Muscle layer of colon (tissue), 2 donors: ENCODE data around the gene TMEM178A.

ENCODE experiments used
- H3K27ac ChIP-seq: one replicate; pipeline ENCODE4 v1.7.0; 2013; ENCODE audit warnings: low read depth, mild to moderate bottlenecking, low read length, moderate library complexity
- H3K27me3 ChIP-seq, 2 donors: one replicate each; pipeline ENCODE4 v1.7.0; 2013; ENCODE audit warnings: low read length in 2 of 2, mild to moderate bottlenecking in 2 of 2; ENCODE audit not compliant: insufficient read depth in 2 of 2, control insufficient read depth in 1 of 2
- H3K36me3 ChIP-seq: one replicate; pipeline ENCODE4 v1.7.0; 2013; ENCODE audit warnings: mild to moderate bottlenecking, low read length; ENCODE audit not compliant: insufficient read depth
- H3K4me1 ChIP-seq: one replicate; pipeline ENCODE4 v1.7.0; 2013; ENCODE audit warnings: mild to moderate bottlenecking, low read length; ENCODE audit not compliant: insufficient read depth
- H3K4me3 ChIP-seq, 2 donors: one replicate each; pipeline ENCODE4 v1.7.0; 2013; ENCODE audit warnings: low read length in 2 of 2, low read depth in 1 of 2, mild to moderate bottlenecking in 1 of 2, moderate library complexity in 1 of 2
- H3K9ac ChIP-seq: one replicate; pipeline ENCODE4 v1.7.0; 2013; ENCODE audit warnings: low read length
- H3K9me3 ChIP-seq: one replicate; pipeline ENCODE4 v1.7.0; 2013; ENCODE audit warnings: mild to moderate bottlenecking, low read length
- donor health status: abdominal sarcoma.
- donor health status: Adenocarcinoma of cecum.

The TMEM178A gene

DNA sequence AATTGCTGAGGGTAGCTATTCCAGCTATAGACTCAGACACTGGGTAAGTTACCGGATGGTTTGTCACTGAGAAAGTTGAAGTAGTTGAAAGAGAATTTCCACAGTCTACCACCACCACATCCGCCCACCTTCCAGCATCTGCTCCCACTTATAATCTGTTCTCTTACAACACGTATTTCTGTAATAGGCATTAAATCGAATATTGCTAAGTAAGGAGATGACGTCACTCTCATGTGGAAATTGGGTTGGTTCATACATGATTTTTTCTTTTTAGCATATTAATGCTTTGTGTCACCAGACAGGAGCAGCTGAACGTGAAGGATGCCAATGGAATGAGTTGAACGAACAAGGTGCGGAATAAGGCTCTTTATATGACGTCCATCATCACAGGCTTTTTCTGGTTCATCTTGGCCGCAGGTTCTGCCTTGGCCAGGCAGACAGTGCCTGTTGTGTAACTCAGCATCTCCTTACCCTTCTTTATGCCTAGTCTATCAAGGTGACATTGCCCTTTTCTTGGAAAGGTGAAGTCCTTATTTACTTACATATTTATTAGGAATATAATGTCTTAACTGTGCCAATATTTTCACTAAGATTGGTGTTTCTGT is 67.5 kb downstream of the TMEM178A start:
- Histone ChIP-seq H3K4me3 (no peak overlapping the region), H3K36me3 (peaks cover 33% of the 10 kb centered on the region), H3K27ac (no peak overlapping the region), H3K27me3 (no peaks in the 10 kb centered on the region), H3K9me3 (no peaks in the 10 kb centered on the region), H3K4me1 (no peaks in the 10 kb centered on the region), H3K9ac (no peak overlapping the region)

DNA sequence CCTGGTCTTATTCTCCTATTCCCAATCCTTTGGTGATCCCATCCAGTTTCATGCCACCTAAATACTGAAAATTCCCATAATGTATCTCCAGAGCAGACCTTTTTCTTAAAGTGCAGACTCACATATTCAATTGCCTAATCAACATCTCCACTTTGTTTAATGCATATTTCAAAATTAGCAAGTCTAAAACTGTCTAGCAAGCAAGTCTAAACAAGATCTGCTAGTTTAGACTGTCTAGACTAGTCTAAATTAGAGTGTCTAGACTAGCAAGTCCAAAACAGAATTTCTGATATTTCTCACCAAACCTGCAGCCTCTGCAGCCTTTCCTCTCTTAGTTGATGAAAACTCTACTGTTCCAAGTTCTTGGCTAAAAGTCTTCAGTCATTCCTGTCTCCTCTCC is 68.7 kb downstream of the TMEM178A start:
- Histone ChIP-seq H3K27me3 (no peaks in the 10 kb centered on the region), H3K36me3 (peaks cover 41% of the 10 kb centered on the region), H3K27ac (no peak overlapping the region), H3K9ac (no peak overlapping the region), H3K4me1 (no peaks in the 10 kb centered on the region), H3K4me3 (no peak overlapping the region), H3K9me3 (no peaks in the 10 kb centered on the region)

GRCh38 chr2:39735648-39736047 is 69.9 kb downstream of the TMEM178A start:
- no peaks in the 10 kb centered on the region for H3K27me3 ChIP-seq
- no peaks in the 10 kb centered on the region for H3K9me3 ChIP-seq
- no peak overlapping the region for H3K9ac ChIP-seq
- no peak overlapping the region for H3K4me3 ChIP-seq
- no peak overlapping the region for H3K27ac ChIP-seq
- H3K4me1 ChIP-seq = no peaks in the 10 kb centered on the region
- H3K36me3 ChIP-seq = peaks cover 40% of the 10 kb centered on the region

DNA sequence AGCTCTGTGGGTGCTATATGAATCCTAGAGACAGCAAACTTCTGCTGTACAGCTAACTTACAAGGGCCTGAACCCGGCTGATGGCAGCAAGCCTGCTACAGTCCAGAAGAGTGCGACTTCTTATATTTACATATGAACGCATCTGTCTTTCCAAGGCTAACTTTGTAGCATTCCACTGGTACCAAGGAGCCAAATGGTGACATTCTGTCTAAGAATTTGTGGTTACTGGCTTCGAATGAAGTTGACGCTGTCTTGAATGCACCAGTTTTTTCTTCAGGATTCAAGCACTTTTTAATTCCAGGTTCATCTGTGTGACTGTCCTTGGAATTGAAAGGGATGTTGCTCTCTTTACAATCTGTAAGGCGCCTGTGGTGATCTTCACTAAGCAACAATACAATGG is 70.9 kb downstream of the TMEM178A start:
- Histone ChIP-seq H3K9me3 (no peaks in the 10 kb centered on the region), H3K4me1 (no peaks in the 10 kb centered on the region), H3K4me3 (no peak overlapping the region), H3K9ac (no peak overlapping the region), H3K36me3 (peaks cover 43% of the 10 kb centered on the region), H3K27me3 (no peaks in the 10 kb centered on the region), H3K27ac (no peak overlapping the region)

- Histone ChIP-seq H3K4me3 (no peak overlapping the region), H3K9me3 (no peaks in the 10 kb centered on the region), H3K27ac (no peak overlapping the region)
Measured at GRCh38 chr2:39737661-39738060, 71.9 kb downstream of the TMEM178A start.

DNA sequence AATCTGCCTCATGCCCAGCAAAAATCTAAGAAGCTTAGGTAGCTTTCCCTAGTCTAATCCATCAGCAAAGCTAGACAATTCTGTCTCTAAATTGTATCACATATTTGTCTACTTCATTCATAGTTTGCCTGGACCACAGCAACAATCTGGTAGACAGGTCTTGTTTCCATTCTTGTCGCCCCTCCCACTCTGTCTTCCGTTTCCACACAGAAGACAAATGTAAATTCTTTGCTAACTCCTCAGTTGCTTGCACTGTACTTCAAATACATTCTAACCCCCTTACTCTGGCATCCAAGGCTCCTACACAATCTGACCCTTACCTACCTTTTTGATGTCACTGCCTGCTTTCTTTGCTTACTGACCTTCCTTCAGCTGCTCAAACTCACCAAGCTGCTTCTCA is 73.2 kb downstream of the TMEM178A start:
- H3K4me3 ChIP-seq = no peak overlapping the region
- no peaks in the 10 kb centered on the region for H3K27me3 ChIP-seq
- no peaks in the 10 kb centered on the region for H3K9me3 ChIP-seq
- peaks cover 60% of the 10 kb centered on the region for H3K36me3 ChIP-seq
- no peak overlapping the region for H3K27ac ChIP-seq
- H3K4me1 ChIP-seq = no peaks in the 10 kb centered on the region
- H3K9ac ChIP-seq = no peak overlapping the region

More at GRCh38 chr2:39737661-39738060, 71.9 kb downstream of the TMEM178A start:
- peaks cover 52% of the 10 kb centered on the region for H3K36me3 ChIP-seq
- no peaks in the 10 kb centered on the region for H3K27me3 ChIP-seq
- no peak overlapping the region for H3K9ac ChIP-seq
- H3K4me1 ChIP-seq = no peaks in the 10 kb centered on the region

DNA sequence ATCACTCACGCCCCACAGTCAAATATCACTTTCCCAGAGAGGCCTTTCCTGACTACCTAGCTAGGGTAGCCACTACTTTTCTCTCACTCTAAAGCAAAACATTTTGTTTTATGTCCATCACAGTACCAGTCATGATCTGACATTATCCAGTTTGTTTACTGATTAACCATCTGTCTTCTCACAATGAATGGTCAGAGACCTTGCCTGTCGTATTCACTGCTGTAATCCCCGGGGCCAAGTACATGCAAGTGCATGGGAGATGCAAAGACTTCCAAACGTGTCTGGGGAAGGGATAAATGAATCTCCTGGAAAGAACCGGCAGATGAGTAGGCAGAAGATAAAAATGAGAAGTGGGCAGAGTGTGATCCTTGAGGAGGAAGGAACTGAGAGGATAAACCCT is 73.7 kb downstream of the TMEM178A start:
- peaks cover 60% of the 10 kb centered on the region for H3K36me3 ChIP-seq
- H3K4me1 ChIP-seq = no peaks in the 10 kb centered on the region
- H3K27me3 ChIP-seq = no peaks in the 10 kb centered on the region
- no peaks in the 10 kb centered on the region for H3K9me3 ChIP-seq
- no peak overlapping the region for H3K9ac ChIP-seq
- no peak overlapping the region for H3K4me3 ChIP-seq
- no peak overlapping the region for H3K27ac ChIP-seq

DNA sequence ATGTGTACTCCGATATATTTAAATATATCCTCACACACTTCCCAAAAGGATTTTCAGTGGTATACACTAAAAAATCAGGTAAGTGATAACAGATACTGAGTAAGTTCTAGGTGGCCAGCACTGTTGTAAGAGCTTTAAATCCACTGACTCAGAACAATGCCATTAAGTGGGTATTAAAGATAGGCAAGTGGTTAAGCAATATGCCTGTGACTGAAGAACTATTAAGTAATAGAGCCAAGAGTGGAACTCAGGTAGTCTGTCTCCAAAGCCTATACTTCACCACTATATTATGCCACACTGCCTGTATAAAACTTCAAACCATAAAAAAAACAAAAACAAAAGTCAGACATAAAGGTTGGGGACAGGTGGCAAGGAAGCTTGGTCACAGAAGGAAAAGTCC is 76.2 kb downstream of the TMEM178A start:
- H3K4me1 ChIP-seq = no peaks in the 10 kb centered on the region
- no peak overlapping the region for H3K27ac ChIP-seq
- H3K9me3 ChIP-seq = no peaks in the 10 kb centered on the region
- H3K27me3 ChIP-seq = no peaks in the 10 kb centered on the region
- H3K9ac ChIP-seq = no peak overlapping the region
- no peak overlapping the region for H3K4me3 ChIP-seq
- H3K36me3 ChIP-seq = peaks cover 44% of the 10 kb centered on the region

DNA sequence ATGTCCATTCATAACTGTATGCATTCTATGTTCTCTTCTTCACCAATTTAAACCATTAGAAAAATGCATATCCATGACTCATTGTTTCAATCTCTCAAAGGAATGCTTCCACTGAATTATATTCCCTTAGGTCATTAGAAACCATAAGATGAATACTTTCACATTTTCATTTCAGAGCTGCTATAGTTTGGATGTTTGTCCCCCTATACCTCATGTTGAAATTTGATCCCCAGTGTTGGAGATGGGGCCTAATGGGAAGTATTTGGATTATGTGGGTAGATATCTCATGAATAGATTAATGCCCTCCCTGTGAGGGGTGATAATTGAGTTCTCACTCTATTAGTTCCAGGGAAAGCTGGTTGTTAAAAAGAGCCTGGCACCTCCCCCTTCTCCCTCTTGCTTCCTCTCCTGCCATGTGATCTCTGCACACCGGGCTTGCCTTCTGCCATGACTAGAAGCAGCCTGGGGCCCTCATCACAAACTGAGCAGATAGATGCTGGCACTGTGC is 77.6 kb downstream of the TMEM178A start:
- Histone ChIP-seq H3K27ac (no peak overlapping the region), H3K27me3 (no peaks in the 10 kb centered on the region), H3K36me3 (peaks cover 32% of the 10 kb centered on the region), H3K9me3 (no peaks in the 10 kb centered on the region), H3K4me1 (no peaks in the 10 kb centered on the region), H3K4me3 (no peak overlapping the region), H3K9ac (no peak overlapping the region)

GRCh38 chr2:39755466-39755865 is 89.7 kb downstream of the TMEM178A start:
- Histone ChIP-seq H3K36me3 (peaks cover 46% of the 10 kb centered on the region), H3K9me3 (no peaks in the 10 kb centered on the region), H3K27me3 (no peaks in the 10 kb centered on the region), H3K4me3 (no peak overlapping the region), H3K9ac (no peak overlapping the region), H3K27ac (no peak overlapping the region), H3K4me1 (no peaks in the 10 kb centered on the region)

DNA sequence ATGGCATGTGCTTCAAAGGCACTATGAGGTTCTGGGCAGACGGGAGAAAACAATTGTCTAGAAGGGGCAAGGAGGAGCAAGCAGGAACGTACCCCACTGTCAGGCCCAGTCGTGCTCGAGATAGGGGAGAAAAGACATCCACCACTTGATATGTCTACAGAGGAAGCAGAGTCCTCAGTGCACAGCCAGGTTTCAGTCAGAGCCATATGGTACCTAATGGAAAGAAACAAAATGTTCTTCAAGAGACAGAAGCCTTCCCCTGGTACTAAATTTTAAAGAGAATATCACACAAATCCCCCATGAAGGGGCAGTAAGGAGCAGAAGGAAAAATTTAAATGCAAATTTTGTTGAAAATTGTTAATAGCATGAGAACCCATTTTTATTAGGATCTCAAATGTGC is 91.4 kb downstream of the TMEM178A start:
- peaks cover 53% of the 10 kb centered on the region for H3K36me3 ChIP-seq
- H3K9ac ChIP-seq = no peak overlapping the region
- no peaks in the 10 kb centered on the region for H3K27me3 ChIP-seq

GRCh38 chr2:39762448-39762847 is 96.7 kb downstream of the TMEM178A start:
- H3K36me3 ChIP-seq = peaks cover 26% of the 10 kb centered on the region
- no peaks in the 10 kb centered on the region for H3K4me1 ChIP-seq
- no peaks in the 10 kb centered on the region for H3K27me3 ChIP-seq

More for the DNA sequence above, 91.4 kb downstream of the TMEM178A start:
- Histone ChIP-seq H3K27ac (no peak overlapping the region), H3K9me3 (no peaks in the 10 kb centered on the region), H3K4me3 (no peak overlapping the region), H3K4me1 (no peaks in the 10 kb centered on the region)

More at GRCh38 chr2:39762448-39762847, 96.7 kb downstream of the TMEM178A start:
- H3K9me3 ChIP-seq = no peaks in the 10 kb centered on the region
- H3K9ac ChIP-seq = no peak overlapping the region
- H3K4me3 ChIP-seq = no peak overlapping the region
- no peak overlapping the region for H3K27ac ChIP-seq
